ENCODE results near the gene GALNT12. TPM values are rescaled to one million over a fixed set of nuclear protein-coding genes. Genes with fewer than 3 reads are reported as not detected.

Gene GALNT12
- total RNA-seq, 1 experiment from 2014 or later = 4.6 TPM

DNA sequence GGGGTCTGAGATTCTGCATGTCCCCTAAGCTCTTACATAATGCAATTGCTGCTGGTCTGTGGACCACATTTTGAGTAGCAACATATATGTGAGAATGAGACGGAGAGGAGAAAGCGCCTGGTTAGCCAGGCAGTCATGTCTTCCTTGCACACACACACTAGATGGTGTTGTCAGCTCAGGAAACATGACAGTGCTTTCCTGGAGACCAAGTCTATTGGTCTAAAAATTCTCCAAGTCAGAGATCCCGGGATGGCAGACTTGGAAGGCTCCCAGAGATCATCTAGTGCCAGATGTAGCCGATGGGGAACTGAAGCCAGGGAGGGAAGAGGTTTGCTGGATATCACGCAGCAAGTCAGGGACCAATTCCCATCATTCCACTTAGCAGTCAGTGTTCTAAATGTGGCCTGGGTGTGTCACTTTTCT, 53.4 kb downstream of the GALNT12 start:
- DNase-seq (ENCODE audit: low read depth) = peak; percentile 100

DNA sequence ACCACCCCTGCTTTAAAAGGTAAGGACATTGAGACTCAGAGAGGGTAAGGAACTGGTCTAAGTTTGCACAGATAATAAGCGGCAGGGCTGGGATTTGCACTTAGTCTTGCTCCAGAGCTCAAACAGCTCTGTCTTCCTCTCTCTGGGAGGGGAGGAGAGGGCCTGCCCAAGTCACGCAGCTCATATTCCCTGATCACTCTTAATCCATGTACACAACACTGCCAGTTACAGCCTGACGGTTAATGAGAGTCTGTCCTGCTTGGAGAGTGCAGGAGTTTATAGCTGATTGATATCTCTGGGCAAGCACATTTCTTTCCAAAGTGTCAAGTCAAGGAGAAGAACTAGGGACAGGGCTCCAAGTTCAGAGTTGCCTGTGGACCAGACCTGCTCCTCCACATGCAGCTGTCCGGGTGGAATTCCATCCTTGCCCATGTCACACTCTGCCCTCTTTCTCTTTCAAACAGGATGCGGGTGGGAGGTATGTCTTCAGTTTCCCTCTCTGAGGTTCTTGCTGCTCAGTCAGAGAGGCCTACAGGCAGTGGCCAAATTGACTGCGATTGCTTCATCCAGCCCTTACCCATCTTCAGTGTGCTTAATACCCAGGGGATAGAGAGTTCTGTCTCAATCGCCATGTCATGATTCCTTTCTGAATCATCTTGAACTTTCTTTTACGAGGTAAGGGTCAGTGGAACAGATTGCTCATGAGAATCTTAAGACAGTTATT, 54.5 kb downstream of the GALNT12 start:
- peak; percentile 95 for DNase-seq (ENCODE audit: low read depth)

GRCh38 chr9:98862936-98863335, 55.5 kb downstream of the GALNT12 start:
- DNase-seq (ENCODE audit: low read depth) = peak; percentile 76

DNA sequence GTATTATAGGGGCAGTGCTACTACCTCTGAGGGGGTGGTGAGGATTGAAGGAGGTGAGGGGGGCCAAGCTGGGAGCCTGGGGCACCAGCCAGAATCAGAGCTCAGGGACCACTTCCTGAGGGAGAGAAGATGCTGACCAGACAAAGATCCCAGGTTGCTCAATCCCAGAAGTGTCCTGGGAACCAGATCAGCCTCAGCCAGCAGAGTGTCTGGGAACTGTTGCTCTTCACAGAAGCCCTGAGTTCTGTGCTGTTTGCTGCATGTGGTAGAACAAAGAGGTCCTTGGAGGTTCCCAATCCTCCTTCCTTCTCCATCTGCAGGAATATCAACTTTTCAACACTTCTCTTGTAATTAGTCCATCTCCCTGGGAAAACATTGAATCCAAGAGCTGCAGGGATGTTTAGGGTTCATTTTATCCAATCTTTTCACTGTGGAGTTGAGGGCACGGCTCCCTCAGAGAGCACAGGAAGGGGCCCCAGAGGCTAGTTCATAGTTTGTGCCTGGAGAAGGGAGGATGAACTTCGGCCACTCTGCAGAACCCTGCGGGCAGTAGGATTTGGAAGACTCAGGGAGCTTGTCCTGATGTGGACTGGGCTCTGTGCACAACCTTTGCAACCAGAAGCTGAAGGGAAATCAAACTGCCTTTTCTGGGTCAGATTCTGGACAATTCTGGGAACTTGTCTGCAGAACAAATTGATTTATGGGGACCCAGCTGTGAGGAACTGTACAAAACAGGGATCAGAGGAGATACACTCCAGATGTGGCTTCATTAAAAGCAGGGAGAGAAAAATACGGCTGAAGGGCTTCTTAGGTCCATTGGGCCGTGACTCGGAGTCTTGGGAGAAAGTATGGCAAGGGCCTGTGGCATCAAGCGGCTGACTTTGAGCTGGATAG, 57.1 kb downstream of the GALNT12 start:
- peak; percentile 71 for DNase-seq (ENCODE audit: low read depth)

GRCh38 chr9:98865284-98865875, 57.9 kb downstream of the GALNT12 start:
- no peak for DNase-seq (ENCODE audit: low read depth)

DNA sequence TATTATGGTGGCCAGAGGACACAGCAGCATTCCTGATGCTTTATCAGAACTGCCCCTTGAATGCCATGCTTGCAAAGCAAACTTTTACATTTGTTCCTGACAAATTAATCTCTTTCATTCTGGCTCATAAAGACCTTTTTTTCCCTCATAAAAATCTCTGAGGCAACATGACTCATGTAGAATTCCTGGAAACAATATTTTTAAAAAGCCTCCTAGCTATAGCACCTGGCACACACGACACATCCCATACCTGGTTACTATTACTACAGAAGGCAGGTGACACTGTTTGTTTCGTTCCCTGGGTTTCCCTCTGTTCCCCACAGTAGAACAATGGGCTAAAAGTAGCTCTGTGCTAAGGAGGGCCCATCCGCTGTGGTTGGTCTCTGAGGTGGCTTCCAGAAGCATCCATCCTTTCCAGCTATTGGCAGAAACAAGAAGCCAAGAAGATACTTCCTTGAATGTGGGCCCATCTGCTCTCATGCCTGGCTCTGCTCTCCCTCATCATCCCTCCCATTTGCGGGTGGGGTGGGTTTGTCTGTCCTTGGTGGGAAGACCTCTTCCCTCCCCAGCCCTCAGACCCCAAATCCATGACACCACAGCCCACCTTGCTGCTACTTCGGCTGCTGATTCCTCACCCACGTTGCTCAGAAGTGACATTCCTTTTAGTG, 59.1 kb downstream of the GALNT12 start:
- DNase-seq (ENCODE audit: low read depth) = peak; percentile 34

GRCh38 chr9:98867103-98867428, 59.6 kb downstream of the GALNT12 start:
- DNase-seq (ENCODE audit: low read depth) = no peak

DNA sequence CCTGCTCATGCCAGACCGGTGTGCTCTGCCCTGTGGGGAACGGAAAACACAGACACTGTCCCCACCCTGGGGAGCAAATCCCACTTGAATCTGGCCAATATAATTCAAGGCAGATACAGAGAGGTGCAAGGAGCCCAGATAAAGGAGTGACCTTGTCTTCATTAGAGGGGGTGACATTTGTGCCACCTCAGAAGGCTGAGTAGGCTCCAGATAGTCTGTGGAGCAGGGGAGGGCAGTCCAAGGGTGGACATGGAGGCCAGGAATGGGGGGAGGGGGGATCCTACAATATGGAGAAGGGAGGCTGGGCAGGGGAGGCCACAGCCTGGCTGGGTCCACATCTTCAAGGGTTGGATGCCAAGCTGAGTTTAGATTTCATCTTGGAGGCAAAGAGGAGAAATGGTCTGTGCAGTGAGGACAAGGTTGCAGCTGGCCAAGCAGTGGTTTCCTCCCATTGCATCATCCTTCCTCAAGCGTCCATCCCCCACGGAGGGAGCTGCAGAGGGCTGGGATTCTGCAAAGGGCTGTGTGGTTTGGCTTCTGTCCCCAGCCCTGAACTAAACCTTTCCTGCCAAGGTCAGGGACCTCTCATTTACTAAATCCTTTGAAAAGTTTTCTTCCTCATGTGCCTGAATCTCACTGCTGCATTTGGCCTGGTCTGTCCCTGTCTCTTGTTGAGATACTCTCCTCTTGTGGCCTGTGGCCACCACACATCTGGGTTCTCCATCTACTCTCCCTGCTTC, 60.1 kb downstream of the GALNT12 start:
- peak; percentile 99 for DNase-seq (ENCODE audit: low read depth)

DNA sequence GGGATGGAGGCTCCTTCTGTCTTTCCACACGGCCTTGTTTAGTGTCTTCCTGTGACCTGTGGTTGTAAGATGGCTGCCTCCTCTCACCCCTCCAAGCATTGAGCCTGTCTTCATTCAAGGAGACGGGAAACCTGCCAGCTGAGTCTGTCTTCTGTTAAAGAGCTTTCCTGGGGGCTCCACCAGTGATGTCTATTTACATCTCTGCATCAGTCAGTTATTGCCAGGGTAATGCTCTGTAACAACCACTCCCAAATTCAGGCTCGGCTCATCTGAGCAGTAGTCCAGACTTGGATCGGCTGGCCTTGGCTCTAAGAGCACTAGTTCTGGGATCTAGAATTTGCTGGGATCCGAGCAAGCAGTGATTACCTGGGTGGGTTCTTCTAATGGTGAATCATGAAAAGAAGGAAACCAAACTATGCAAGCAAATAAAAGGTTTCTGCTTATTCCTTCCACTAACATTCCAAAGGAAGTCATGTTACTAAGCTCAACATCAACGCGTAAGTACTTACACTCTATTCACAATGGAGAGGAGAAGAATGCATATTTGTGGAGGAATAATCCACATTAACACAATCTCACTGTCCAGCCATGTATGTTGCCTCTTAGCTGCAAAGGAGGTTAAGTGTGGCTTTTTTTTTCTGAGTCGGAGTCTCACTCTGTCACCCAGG, 61.7 kb downstream of the GALNT12 start:
- DNase-seq (ENCODE audit: low read depth) = no peak

DNA sequence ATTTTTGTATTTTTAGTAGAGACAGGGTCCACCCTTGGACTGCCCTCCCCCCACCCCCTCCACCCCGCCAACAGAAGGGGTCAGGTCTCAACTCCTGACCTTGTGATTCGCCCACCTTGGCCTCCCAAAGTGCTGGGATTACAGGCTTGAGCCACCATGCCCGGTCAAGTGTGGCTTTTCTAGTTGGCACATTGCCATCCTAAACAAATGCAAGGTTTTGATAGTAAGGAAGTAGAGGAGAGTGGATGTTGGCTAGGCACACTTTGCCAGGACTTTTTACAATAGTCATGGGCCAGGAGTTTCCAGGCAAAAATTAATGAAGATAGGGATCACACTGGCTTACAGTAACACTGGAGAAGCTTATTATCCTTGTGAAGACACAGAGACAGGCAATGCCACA, 62.4 kb downstream of the GALNT12 start:
- DNase-seq (ENCODE audit: low read depth) = peak; percentile 60

- DNase-seq (ENCODE audit: low read depth) = no peak
Measured at GRCh38 chr9:98870782-98871557, 63.5 kb downstream of the GALNT12 start.

- DNase-seq (ENCODE audit: low read depth) = no peak
Measured at GRCh38 chr9:98871558-98872065, 64.1 kb downstream of the GALNT12 start.

- DNase-seq (ENCODE audit: low read depth) = no peak
Measured at GRCh38 chr9:98873526-98873925, 66.1 kb downstream of the GALNT12 start.

DNA sequence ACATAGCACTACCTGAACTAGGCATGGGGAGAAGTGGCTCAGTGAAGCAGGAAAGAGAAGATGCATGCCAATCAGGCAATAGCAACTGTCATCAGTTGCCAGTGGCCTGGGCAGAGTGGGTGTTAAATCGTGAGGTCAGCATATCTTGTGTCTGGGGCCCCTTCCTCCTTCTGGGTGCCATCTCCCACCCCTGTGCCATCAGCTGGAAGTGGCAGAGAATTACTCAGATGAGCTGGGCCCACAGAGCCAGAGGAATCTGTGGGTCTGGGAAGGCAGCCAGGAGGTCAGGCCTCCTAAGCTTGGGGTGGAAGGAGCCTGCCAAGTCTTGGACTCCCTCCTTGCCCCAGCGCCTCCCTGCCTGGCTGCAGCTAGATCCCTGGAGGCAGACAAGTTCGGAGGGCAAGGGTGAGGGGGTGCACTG, 66.5 kb downstream of the GALNT12 start:
- DNase-seq (ENCODE audit: low read depth) = peak; percentile 94

GRCh38 chr9:98874721-98875255, 67.3 kb downstream of the GALNT12 start:
- no peak for DNase-seq (ENCODE audit: low read depth)

GRCh38 chr9:98875536-98875935, 68.1 kb downstream of the GALNT12 start:
- no peak for DNase-seq (ENCODE audit: low read depth)

DNA sequence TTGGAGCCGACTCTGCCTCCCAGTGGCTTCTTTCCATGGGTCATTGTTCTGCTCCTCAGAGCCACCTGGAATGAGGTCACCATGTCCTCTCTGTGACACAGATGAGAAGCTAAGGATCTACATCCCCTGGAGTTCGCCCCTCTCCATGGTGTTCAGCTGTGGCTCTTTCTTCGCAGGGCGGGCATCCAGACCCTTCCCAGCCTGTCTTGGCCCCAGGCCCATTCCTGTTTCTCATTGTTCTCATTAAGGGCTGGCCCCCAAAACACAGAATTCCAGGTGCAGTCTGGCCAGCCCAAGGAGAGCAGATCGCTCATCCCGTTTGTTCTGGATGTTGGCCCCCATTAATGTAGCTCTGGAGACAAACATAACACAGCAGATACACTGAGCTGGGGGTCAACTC, 69.8 kb downstream of the GALNT12 start:
- no peak for DNase-seq (ENCODE audit: low read depth)

- no peak for DNase-seq (ENCODE audit: low read depth)
Measured at GRCh38 chr9:98879094-98879962, 71.9 kb downstream of the GALNT12 start.

- DNase-seq (ENCODE audit: low read depth) = no peak
Measured at GRCh38 chr9:98879963-98880310, 72.5 kb downstream of the GALNT12 start.

Measured in RPMI7951 (cell line).